ENCODE data around the gene SLC6A11. TPM values are rescaled to one million over a fixed set of nuclear protein-coding genes. Genes with fewer than 3 reads are reported as not detected.

Gene SLC6A11
- total RNA-seq, 1 donor from 2014 or later: not detected

GRCh38 chr3:10941972-10942371, 125.9 kb downstream of the SLC6A11 start:
- DNase-seq: no peak
- ATAC-seq: no peak
- intact Hi-C loops (cut with micrococcal nuclease): no loop called here

- DNase-seq: no peak
- intact Hi-C loops (cut with micrococcal nuclease): no loop called here
- ATAC-seq: no peak
Measured at GRCh38 chr3:10942690-10943205, 126.7 kb downstream of the SLC6A11 start.

GRCh38 chr3:10944866-10945265, 128.8 kb downstream of the SLC6A11 start:
- intact Hi-C loops (cut with micrococcal nuclease): loop anchor here (5.0 kb wide), 1 partner anchor 112 kb away; no protein-coding TSS in a partner anchor
- ATAC-seq (no peak), DNase-seq (no peak)

GRCh38 chr3:10945683-10946287, 129.8 kb downstream of the SLC6A11 start:
- intact Hi-C loops (cut with micrococcal nuclease): loop anchor here (5.0 kb wide), 1 partner anchor 112 kb away; no protein-coding TSS in a partner anchor
- peak; percentile 87 for ATAC-seq
- DNase-seq: peak; percentile 84

- intact Hi-C loops (cut with micrococcal nuclease): loop anchor here (5.0 kb wide), 1 partner anchor 111 kb away; no protein-coding TSS in a partner anchor
- no peak for DNase-seq
Measured at GRCh38 chr3:10946526-10946925, 130.5 kb downstream of the SLC6A11 start.

GRCh38 chr3:10948326-10948725, 132.3 kb downstream of the SLC6A11 start:
- intact Hi-C loops (cut with micrococcal nuclease): loop anchor here (5.0 kb wide), 1 partner anchor 109 kb away; no protein-coding TSS in a partner anchor
- ATAC-seq: no peak
- no peak for DNase-seq

More at GRCh38 chr3:10946526-10946925, 130.5 kb downstream of the SLC6A11 start:
- no peak for ATAC-seq

GRCh38 chr3:10949197-10949596, 133.2 kb downstream of the SLC6A11 start:
- intact Hi-C loops (cut with micrococcal nuclease): loop anchor here (5.0 kb wide), 1 partner anchor 108 kb away; no protein-coding TSS in a partner anchor
- ATAC-seq (peak; percentile 21), DNase-seq (no peak)

- DNase-seq (peak; percentile 54), ATAC-seq (peak; percentile 71)
- intact Hi-C loops (cut with micrococcal nuclease): no loop called here
Measured at GRCh38 chr3:10950476-10951294, 134.7 kb downstream of the SLC6A11 start.

GRCh38 chr3:10951295-10951926, 135.4 kb downstream of the SLC6A11 start:
- ATAC-seq (no peak), DNase-seq (no peak)
- intact Hi-C loops (cut with micrococcal nuclease): no loop called here

GRCh38 chr3:10952525-10952924, 136.5 kb downstream of the SLC6A11 start:
- DNase-seq (no peak), ATAC-seq (no peak)
- intact Hi-C loops (cut with micrococcal nuclease): no loop called here

- DNase-seq (no peak), ATAC-seq (no peak)
- intact Hi-C loops (cut with micrococcal nuclease): no loop called here
Measured at GRCh38 chr3:10954740-10955139, 138.7 kb downstream of the SLC6A11 start.

- ATAC-seq: peak; percentile 78
- intact Hi-C loops (cut with micrococcal nuclease): no loop called here
- peak; percentile 67 for DNase-seq
Measured at GRCh38 chr3:10955711-10956453, 139.9 kb downstream of the SLC6A11 start.

GRCh38 chr3:10956531-10956930, 140.5 kb downstream of the SLC6A11 start:
- DNase-seq (no peak), ATAC-seq (no peak)
- intact Hi-C loops (cut with micrococcal nuclease): no loop called here

GRCh38 chr3:10956986-10957385, 141.0 kb downstream of the SLC6A11 start:
- intact Hi-C loops (cut with micrococcal nuclease): no loop called here
- DNase-seq (peak; percentile 69), ATAC-seq (peak; percentile 73)

GRCh38 chr3:10957976-10958749, 142.1 kb downstream of the SLC6A11 start:
- peak; percentile 75 for ATAC-seq
- peak; percentile 85 for DNase-seq
- intact Hi-C loops (cut with micrococcal nuclease): no loop called here

GRCh38 chr3:10960255-10960654, 144.2 kb downstream of the SLC6A11 start:
- no peak for DNase-seq
- ATAC-seq: no peak
- intact Hi-C loops (cut with micrococcal nuclease): no loop called here

GRCh38 chr3:10961921-10962320, 145.9 kb downstream of the SLC6A11 start:
- ATAC-seq (no peak), DNase-seq (no peak)
- intact Hi-C loops (cut with micrococcal nuclease): no loop called here

- intact Hi-C loops (cut with micrococcal nuclease): no loop called here
- ATAC-seq: no peak
- DNase-seq: no peak
Measured at GRCh38 chr3:10962481-10963036, 146.5 kb downstream of the SLC6A11 start.
